Measurements from ENCODE around the gene SOX6.

DNA sequence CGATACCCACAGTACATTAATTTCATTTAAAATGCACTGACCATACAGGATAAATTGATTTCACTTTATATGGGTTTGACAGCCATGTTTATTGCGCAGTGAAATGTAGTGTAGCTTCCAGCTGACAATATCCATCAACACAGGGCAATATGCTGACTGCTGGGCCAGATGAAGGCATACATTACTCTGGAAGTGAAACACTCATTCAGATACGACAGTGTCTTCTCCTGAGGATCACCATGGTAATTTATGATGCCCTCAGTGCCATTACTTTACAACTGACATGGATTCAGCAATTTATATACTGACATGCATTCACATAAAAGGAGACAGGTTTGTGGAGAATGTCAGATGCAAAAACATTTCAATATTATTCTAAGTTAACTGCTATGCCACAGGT is 365.1 kb downstream of the SOX6 start:
- TF ChIP-seq, protein P1, sequence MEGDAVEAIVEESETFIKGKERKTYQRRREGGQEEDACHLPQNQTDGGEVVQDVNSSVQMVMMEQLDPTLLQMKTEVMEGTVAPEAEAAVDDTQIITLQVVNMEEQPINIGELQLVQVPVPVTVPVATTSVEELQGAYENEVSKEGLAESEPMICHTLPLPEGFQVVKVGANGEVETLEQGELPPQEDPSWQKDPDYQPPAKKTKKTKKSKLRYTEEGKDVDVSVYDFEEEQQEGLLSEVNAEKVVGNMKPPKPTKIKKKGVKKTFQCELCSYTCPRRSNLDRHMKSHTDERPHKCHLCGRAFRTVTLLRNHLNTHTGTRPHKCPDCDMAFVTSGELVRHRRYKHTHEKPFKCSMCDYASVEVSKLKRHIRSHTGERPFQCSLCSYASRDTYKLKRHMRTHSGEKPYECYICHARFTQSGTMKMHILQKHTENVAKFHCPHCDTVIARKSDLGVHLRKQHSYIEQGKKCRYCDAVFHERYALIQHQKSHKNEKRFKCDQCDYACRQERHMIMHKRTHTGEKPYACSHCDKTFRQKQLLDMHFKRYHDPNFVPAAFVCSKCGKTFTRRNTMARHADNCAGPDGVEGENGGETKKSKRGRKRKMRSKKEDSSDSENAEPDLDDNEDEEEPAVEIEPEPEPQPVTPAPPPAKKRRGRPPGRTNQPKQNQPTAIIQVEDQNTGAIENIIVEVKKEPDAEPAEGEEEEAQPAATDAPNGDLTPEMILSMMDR (conservative IDR thresholded peaks at IDR 0.05 in 1 of 2, IDR thresholded peaks at IDR 0.05 in 1 of 2; ENCODE audit: extremely low read depth in 1 of 2, insufficient read depth in 1 of 2, low read depth in 1 of 2, low read length in 2 of 2), result no peak
- no peak for TF ChIP-seq EZH2 (IDR thresholded peaks at IDR 0.05; ENCODE audit: borderline replicate concordance, low read length)

Data from mammary epithelial cell (primary cell).